ENCODE data around the gene PIEZO2. TPM values are rescaled to one million over a fixed set of nuclear protein-coding genes. Genes with fewer than 3 reads are reported as not detected.
"Not testable (repeated sequence)": the region's sequence is repeated elsewhere in the genome, so short reads cannot be mapped to it uniquely, and the experiment has no call there.

The PIEZO2 gene
- total RNA-seq, 1 donor from 2014 or later: 1.7 TPM

DNA sequence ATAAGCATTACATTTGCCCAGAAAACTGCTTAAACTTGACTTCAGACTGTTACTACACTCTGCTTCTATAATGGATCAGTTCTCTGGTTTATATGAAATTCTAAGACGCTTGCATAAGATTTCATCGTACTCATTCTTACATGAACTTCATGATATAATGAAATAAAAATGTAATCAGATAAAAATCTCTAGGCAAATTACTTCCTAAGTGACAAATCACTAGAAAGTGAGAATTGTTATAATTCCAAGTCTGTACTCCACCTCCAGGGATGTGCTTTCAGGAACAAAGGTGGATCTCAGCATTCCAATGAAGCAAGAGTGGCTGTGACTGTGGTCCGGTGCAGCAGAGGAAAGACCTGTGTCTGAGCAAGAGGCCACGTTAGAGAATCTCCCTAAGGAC is 226.2 kb downstream of the PIEZO2 start:
- H3K4me1 Mint-ChIP-seq (ENCODE audit: low read depth): no peaks in the 10 kb centered on the region
- TF ChIP-seq, protein P1, sequence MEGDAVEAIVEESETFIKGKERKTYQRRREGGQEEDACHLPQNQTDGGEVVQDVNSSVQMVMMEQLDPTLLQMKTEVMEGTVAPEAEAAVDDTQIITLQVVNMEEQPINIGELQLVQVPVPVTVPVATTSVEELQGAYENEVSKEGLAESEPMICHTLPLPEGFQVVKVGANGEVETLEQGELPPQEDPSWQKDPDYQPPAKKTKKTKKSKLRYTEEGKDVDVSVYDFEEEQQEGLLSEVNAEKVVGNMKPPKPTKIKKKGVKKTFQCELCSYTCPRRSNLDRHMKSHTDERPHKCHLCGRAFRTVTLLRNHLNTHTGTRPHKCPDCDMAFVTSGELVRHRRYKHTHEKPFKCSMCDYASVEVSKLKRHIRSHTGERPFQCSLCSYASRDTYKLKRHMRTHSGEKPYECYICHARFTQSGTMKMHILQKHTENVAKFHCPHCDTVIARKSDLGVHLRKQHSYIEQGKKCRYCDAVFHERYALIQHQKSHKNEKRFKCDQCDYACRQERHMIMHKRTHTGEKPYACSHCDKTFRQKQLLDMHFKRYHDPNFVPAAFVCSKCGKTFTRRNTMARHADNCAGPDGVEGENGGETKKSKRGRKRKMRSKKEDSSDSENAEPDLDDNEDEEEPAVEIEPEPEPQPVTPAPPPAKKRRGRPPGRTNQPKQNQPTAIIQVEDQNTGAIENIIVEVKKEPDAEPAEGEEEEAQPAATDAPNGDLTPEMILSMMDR (IDR thresholded peaks at IDR 0.05; ENCODE audit: unreplicated experiment): no peak
- H3K27me3 Mint-ChIP-seq: peaks cover 10% of the 10 kb centered on the region
- H3K27ac Mint-ChIP-seq: no peak overlapping the region
- DNase-seq (ENCODE audit: low spot score, unreplicated experiment): no peak
- H3K36me3 Mint-ChIP-seq (ENCODE audit: insufficient read depth): no peaks in the 10 kb centered on the region
- no peak overlapping the region for H3K4me3 Mint-ChIP-seq (ENCODE audit: low read depth)
- H3K9me3 Mint-ChIP-seq (ENCODE audit: low read depth): no peaks in the 10 kb centered on the region

DNA sequence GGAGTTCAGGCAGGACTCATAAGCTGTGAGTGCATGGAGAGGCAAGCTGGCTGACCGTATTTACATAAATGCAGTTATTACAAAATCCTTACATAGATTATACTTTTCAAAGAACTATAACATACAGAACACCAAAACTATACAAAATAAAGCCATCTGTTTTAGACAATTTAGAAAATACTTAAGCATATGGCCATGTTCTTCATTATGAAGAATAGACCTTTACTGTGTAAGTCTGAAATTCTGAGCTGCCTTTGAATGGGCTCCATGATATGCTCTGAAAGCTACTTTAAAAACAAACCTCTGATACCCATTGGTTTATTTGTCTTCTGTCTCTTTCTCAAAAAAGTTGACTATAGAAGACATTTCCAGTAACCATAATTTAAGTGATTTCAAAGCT is 226.7 kb downstream of the PIEZO2 start:
- H3K36me3 Mint-ChIP-seq (ENCODE audit: insufficient read depth); DNase-seq (ENCODE audit: low spot score, unreplicated experiment); H3K9me3 Mint-ChIP-seq (ENCODE audit: low read depth); H3K27me3 Mint-ChIP-seq; H3K4me3 Mint-ChIP-seq (ENCODE audit: low read depth); H3K27ac Mint-ChIP-seq; H3K4me1 Mint-ChIP-seq (ENCODE audit: low read depth): not testable (repeated sequence)

GRCh38 chr18:10920309-10920708 is 229.1 kb downstream of the PIEZO2 start:
- H3K4me3 Mint-ChIP-seq (ENCODE audit: low read depth); H3K27ac Mint-ChIP-seq; H3K27me3 Mint-ChIP-seq; H3K36me3 Mint-ChIP-seq (ENCODE audit: insufficient read depth); H3K4me1 Mint-ChIP-seq (ENCODE audit: low read depth); DNase-seq (ENCODE audit: low spot score, unreplicated experiment); H3K9me3 Mint-ChIP-seq (ENCODE audit: low read depth): not testable (repeated sequence)

- H3K36me3 Mint-ChIP-seq (ENCODE audit: insufficient read depth): no peaks in the 10 kb centered on the region
- no peaks in the 10 kb centered on the region for H3K9me3 Mint-ChIP-seq (ENCODE audit: low read depth)
- no peak for DNase-seq (ENCODE audit: low spot score, unreplicated experiment)
- peaks cover 10% of the 10 kb centered on the region for H3K27me3 Mint-ChIP-seq
- no peak overlapping the region for H3K27ac Mint-ChIP-seq
- TF ChIP-seq, protein P1 (IDR thresholded peaks at IDR 0.05; ENCODE audit: unreplicated experiment): no peak
- H3K4me3 Mint-ChIP-seq (ENCODE audit: low read depth): no peak overlapping the region
- H3K4me1 Mint-ChIP-seq (ENCODE audit: low read depth): no peaks in the 10 kb centered on the region
Observed at GRCh38 chr18:10919851-10920250, 229.5 kb downstream of the PIEZO2 start.

DNA sequence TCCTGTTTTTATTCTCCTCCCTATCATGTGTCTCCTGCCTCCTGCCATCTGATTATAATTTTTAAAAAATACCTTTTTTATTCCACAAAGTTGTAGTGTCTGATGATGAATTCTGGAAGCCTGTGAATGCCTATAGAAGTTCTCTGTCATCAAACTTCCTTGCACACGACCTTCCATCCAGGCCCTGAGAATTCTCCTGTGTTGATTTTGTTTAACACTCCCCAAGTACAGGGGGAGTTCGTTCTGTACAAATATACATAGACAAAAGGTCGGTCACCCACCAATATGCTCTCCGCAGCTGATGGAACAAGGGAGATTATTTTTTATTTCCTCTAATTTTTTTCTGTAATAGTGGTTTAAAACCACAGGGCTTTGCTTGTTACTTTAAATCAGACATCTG is 232.5 kb downstream of the PIEZO2 start:
- Mint-ChIP-seq H3K4me1 (ENCODE audit: low read depth) (no peaks in the 10 kb centered on the region), H3K27ac (no peak overlapping the region), H3K4me3 (ENCODE audit: low read depth) (no peak overlapping the region), H3K36me3 (ENCODE audit: insufficient read depth) (no peaks in the 10 kb centered on the region), H3K9me3 (ENCODE audit: low read depth) (no peaks in the 10 kb centered on the region), H3K27me3 (peaks cover 3% of the 10 kb centered on the region)
- TF ChIP-seq, protein P1 (IDR thresholded peaks at IDR 0.05; ENCODE audit: unreplicated experiment): no peak
- DNase-seq (ENCODE audit: low spot score, unreplicated experiment): no peak

DNA sequence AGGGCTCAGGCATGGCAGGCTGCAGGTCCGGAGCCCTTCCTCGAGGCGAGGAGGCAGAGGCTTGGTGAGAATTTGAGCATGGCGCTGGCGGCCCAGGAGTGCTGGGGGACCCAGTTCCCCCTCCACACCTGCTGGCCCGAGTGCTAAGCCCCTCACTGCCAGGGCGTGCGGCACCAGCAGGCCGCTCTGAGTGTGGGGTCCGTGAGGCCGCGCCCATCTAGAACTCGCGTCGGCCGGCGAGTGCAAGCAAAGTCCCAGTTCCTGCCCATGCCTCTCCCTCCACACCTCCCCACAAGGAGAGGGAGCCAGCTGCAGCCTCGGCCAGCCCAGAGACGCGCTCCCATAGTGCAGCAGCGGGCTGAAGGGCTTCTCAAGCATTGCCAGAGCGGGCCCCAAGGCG is 233.0 kb downstream of the PIEZO2 start:
- Mint-ChIP-seq H3K9me3 (ENCODE audit: low read depth) (no peaks in the 10 kb centered on the region), H3K27ac (no peak overlapping the region), H3K4me1 (ENCODE audit: low read depth) (no peaks in the 10 kb centered on the region), H3K36me3 (ENCODE audit: insufficient read depth) (no peaks in the 10 kb centered on the region), H3K4me3 (ENCODE audit: low read depth) (no peak overlapping the region), H3K27me3 (peaks cover 3% of the 10 kb centered on the region)
- TF ChIP-seq, protein P1 (IDR thresholded peaks at IDR 0.05; ENCODE audit: unreplicated experiment): no peak
- no peak for DNase-seq (ENCODE audit: low spot score, unreplicated experiment)

DNA sequence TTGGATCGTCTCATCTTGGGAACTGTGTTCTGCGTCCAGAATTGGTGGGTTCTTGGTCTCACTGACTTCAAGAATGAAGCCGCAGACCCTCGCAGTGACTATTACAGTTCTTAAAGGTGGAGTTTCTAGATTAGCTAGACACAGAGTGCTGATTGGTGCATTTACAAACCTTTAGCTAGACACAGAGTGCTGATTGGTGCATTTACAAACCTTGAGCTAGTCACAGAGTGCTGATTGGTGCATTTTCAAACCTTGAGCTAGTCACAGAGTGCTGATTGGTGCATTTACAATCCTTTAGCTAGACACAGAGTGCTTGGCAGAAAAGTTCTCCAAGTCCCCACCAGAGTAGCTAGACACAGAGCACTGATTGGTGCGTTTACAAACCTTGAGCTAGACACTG is 233.6 kb downstream of the PIEZO2 start:
- H3K27ac Mint-ChIP-seq; H3K4me3 Mint-ChIP-seq (ENCODE audit: low read depth); DNase-seq (ENCODE audit: low spot score, unreplicated experiment); H3K36me3 Mint-ChIP-seq (ENCODE audit: insufficient read depth); H3K27me3 Mint-ChIP-seq; H3K4me1 Mint-ChIP-seq (ENCODE audit: low read depth); H3K9me3 Mint-ChIP-seq (ENCODE audit: low read depth): not testable (repeated sequence)

GRCh38 chr18:10914610-10915009 is 234.8 kb downstream of the PIEZO2 start:
- H3K4me1 Mint-ChIP-seq (ENCODE audit: low read depth); H3K36me3 Mint-ChIP-seq (ENCODE audit: insufficient read depth); H3K27me3 Mint-ChIP-seq; H3K9me3 Mint-ChIP-seq (ENCODE audit: low read depth); H3K27ac Mint-ChIP-seq; H3K4me3 Mint-ChIP-seq (ENCODE audit: low read depth); DNase-seq (ENCODE audit: low spot score, unreplicated experiment): not testable (repeated sequence)
